HG03571 (cell line): ENCODE results near the gene CENPO.

Experiments used
- ATAC-seq: cut with Tn5 transposase; IDR thresholded peaks from one replicate; pipeline ENCODE4 v1.9.1; 2021; ENCODE audit not compliant: unreplicated experiment

CENPO gene

GRCh38 chr2:24857746-24858145 is 64.5 kb downstream of the CENPO start:
- ATAC-seq, result no peak

GRCh38 chr2:24858996-24859395 is 65.8 kb downstream of the CENPO start:
- no peak for ATAC-seq

GRCh38 chr2:24859968-24860600 is 66.9 kb downstream of the CENPO start:
- ATAC-seq, result no peak

DNA sequence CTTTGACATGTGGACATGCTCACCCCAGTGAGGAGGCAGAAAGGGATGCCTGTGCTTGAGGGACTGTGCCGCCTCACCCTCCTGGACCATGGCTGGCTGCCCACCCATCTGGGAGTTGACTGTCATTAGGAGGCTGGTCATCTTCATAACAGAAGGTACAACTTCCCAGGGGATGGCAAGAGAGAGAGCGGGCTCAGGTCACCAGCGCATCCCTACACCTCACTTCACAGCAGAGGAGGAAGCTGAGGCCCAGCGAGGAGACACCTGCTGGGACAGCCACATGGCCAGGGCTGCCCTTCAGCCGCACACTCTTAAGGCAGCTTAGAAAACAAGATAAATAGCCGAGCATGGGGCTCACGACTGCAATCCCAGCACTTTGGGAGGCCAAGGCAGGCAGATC is 67.4 kb downstream of the CENPO start:
- no peak for ATAC-seq

DNA sequence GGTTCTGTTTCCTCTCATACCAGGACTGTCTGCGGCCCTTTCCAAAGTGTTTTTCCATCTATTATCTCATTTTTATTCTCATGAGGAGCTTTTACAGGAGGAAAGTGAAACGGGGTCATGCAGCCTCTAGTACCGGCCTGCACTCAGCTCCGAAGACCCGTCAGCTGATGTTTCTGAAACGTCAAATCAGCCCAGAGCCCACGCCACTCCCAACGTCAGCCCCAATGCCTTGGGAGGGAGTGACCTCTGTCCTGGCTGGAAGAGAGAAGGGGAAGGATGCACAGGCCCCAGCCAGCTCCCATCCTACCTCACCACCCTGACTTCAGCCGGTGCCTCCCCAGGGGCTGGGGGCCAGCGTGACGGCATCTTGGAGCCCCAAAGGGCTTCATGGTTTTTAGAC is 68.3 kb downstream of the CENPO start:
- ATAC-seq, result no peak

GRCh38 chr2:24863641-24864040 is 70.4 kb downstream of the CENPO start:
- ATAC-seq, result no peak

DNA sequence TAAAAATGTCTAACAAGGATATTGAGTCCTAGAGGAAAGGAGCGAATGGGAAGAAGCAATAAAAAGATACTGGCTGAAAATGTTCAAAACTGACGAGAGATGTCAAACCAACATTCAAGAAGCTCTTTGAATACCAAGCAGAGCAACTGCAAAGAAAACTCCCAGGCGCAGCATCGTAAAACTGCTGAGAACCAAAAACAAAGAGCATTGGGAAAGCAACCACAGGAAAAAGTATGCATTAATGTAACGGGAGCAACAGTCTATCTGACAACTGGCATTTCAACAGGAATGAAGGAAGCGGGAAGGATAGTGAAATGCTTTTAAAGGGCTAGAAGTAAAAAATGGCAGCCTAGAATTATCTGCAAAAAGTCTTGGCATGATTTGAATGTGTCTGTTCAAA is 73.7 kb downstream of the CENPO start:
- no peak for ATAC-seq

- ATAC-seq, result no peak
Measured at GRCh38 chr2:24870440-24870839, 77.2 kb downstream of the CENPO start.

GRCh38 chr2:24870891-24871705 is 77.9 kb downstream of the CENPO start:
- no peak for ATAC-seq

- ATAC-seq, result no peak
Measured at GRCh38 chr2:24871852-24872333, 78.7 kb downstream of the CENPO start.
